GM12891 (cell line): ENCODE results near the gene PACSIN1.

Experiments
- PAX5 ChIP-seq: IDR thresholded peaks from 2 replicates; pipeline ENCODE4 v1.6.1; 2011; ENCODE audit warnings: low read length, moderate library complexity, mild to moderate bottlenecking; ENCODE audit not compliant: insufficient read depth, severe bottlenecking
- POLR2A ChIP-seq: IDR thresholded peaks from 2 replicates; pipeline ENCODE4 v1.6.1; 2011; ENCODE audit warnings: low read depth, low read length, control low read depth
- POLR2AphosphoS5 ChIP-seq: IDR thresholded peaks from 2 replicates; pipeline ENCODE4 v1.6.1; 2011; ENCODE audit warnings: low read depth, low read length, control low read depth
- POU2F2 ChIP-seq: IDR thresholded peaks from 2 replicates; pipeline ENCODE4 v1.6.1; 2011; ENCODE audit warnings: low read depth, mild to moderate bottlenecking, control low read depth, low read length, moderate library complexity
- SPI1 ChIP-seq: IDR thresholded peaks from 2 replicates; pipeline ENCODE4 v1.6.1; 2011; ENCODE audit warnings: low read depth, low read length, control low read depth
- TAF1 ChIP-seq: IDR thresholded peaks from 2 replicates; pipeline ENCODE4 v1.6.1; 2011; ENCODE audit warnings: low read depth, low read length, control low read depth

GRCh38 chr6:34521463-34522285 lies 55.8 kb downstream of the PACSIN1 start:
- no peak for TF ChIP-seq POLR2AphosphoS5
- TF ChIP-seq POLR2A = no peak
- no peak for TF ChIP-seq POU2F2
- TF ChIP-seq TAF1 = no peak
- TF ChIP-seq PAX5 = no peak
- 0 out of 2 replicates have a peak, but pooled peaks have one; percentile 15 for TF ChIP-seq SPI1
